CD4-positive, alpha-beta T cell treated with Interferon gamma for 1 hour (primary cell): ENCODE measurements around the gene EEPD1.
"Not testable (repeated sequence)": the region's sequence is repeated elsewhere in the genome, so short reads cannot be mapped to it uniquely, and the experiment has no call there.

Experiments used
- DNase-seq: peaks from one replicate; pipeline ENCODE4 v3.0.0-alpha.2; 2020

Gene EEPD1

GRCh38 chr7:36129048-36129534 is 24.0 kb upstream of the EEPD1 start:
- no peak for DNase-seq

GRCh38 chr7:36130236-36130945 is 22.7 kb upstream of the EEPD1 start:
- no peak for DNase-seq

DNA sequence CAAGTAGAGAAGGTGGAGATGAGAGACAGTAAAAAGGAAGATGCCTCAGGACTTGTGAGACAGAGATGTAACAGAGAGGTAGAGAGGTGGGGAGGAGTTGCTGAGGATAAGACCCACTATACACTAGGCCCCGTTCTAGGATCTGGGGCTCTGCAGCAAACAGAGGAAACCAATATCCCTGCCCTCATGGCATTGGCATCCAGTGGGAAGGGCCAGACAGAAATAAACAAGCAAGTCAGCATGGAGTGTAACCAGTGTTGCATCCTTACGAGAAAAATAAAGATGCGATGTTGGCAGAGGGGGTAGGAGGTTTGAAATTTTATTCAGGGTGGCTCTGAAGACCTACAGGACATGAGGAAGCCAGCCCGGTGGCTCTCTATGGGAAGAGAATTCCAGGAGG is 22.0 kb upstream of the EEPD1 start:
- no peak for DNase-seq

DNA sequence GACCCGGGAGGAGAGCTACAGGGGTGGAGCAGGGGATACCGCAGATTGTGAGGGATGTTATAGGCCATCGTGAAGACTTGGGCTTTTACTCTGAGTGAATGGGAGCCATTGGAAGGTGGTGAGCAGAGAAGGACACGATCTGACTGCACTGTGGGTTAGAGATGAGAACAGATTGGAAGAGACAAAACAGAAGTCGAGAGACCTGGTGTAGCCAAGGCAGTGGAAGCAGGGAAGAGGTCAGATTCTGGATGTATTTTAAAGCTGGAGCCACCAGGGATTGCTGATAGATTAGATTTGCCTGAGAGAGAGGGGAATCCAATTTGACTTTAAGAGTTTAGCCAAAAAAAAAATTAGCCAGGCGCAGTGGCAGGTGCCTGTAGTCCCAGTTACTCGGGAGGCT is 21.6 kb upstream of the EEPD1 start:
- no peak for DNase-seq

DNA sequence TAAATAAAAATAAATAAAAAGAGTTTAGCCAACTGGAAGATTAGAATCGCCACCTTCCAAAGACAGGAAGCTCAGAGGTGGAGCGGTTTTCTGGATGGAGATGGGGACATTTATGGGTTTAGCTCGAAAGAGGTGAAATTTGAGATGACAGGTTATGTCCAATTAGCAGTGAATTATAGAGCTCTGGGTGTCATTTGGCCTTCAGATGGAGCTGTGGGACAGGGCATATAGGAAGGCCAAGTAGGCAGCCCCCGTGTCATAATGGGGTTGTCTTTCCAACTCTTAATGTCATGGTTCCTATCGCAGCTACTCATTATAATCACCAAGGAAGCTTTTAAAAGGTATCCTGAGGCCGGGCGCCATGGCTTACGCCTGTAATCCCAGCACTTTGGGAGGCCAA is 21.0 kb upstream of the EEPD1 start:
- DNase-seq, result no peak

DNA sequence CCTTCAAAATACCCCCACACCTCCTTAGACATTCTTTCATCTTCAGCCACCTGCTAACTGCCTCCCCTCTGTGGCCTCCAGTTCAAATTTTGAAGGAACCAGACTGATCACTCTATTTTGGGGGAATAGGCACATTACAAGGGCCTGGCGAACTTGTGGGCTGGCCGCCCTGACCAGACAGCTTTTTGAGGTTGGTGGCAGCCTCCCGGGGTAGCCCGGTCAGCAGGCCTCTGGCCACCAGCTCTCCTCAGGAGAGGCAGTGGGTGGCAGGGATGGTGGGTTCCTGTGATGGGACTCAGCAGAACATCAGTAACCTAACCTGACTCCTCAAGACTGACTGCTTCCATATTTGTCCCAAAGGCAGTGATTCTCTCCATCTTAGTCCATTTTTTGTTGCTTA is 17.4 kb upstream of the EEPD1 start:
- no peak for DNase-seq

- no peak for DNase-seq
Observed at GRCh38 chr7:36137258-36137657, 15.8 kb upstream of the EEPD1 start.

- no peak for DNase-seq
Observed at GRCh38 chr7:36137754-36138153, 15.3 kb upstream of the EEPD1 start.

DNA sequence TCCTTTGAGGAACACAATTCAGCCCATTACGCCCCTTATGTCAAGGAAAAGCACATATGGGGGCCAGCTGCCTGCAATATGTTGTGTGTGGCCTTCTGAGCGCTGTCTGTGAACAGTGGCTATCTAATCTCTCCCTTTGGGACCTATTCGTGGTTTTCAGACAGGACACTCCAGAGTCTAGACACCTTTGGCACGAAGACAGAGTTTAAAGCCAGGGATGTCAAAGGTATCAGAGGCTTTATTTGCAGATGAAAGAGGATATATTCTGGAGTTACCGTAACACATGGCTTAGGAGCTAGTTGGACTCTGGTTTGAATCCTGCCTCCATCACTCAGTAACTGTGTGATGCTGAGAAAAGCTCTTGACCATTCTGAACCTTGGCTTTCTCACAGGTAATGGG is 14.8 kb upstream of the EEPD1 start:
- no peak for DNase-seq

- DNase-seq, result no peak
Observed at GRCh38 chr7:36141351-36141750, 11.7 kb upstream of the EEPD1 start.

- DNase-seq, result no peak
Observed at GRCh38 chr7:36141850-36142249, 11.2 kb upstream of the EEPD1 start.

- no peak for DNase-seq
Observed at GRCh38 chr7:36144189-36144588, 8.9 kb upstream of the EEPD1 start.

GRCh38 chr7:36145686-36146085 is 7.4 kb upstream of the EEPD1 start:
- DNase-seq, result no peak

- DNase-seq, result no peak
Observed at GRCh38 chr7:36147361-36147760, 5.7 kb upstream of the EEPD1 start.

- no peak for DNase-seq
Observed at GRCh38 chr7:36148422-36149065, 4.5 kb upstream of the EEPD1 start.

DNA sequence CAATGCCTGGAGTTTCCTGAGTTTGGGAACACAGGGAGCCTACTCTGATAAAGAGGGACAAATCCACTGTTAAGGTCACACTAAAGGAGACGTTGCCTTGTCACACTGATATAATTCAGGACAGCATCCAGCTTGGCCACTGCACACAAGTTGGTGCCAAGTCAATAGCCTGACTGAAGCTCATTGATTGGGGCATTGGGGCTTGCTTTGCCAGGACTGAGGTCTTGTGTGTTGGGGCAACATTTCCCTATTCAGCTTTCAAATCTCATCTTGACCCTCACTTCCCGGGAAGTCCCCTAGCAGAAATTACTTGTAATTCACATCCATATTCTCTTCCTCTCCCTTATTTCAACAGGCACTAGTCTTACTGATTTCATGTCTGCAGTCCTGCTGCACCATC is 3.8 kb upstream of the EEPD1 start:
- not testable (repeated sequence) for DNase-seq

DNA sequence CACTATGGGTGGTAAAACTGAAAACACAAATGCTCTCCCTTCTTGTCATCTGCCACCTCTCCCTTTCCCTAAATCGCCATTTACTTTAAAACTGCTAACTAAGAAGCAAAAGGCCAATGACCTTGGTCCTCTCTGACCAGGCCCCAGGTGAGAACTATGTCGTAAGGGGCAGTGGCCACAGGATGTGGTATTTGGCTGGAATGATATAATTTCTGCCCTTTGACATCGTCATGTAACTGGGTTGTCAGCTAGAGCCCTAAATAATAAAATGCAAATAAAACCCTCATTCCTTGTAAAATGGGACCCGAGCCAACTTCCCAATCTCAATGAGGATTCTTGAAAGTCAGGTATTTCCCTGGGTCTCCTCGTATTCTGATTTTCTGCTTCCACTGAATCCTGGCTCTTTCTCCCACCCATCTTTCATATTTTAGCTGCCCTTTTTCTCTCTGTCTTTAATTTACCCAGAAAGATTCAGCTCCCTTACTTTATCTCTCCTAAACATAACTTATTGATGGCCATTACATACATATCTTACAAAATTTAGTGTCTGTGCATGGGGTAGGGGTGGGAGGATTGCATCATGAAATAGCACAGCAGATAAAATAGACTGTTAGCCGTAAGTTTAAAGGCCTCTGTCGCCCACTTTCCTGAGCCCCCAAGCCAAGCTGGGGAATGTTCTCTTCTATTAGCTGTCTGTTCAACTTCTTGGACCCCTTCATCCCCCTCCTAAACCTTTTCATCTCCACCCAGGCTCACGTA is 3.2 kb upstream of the EEPD1 start:
- no peak for DNase-seq

GRCh38 chr7:36151921-36152755 is 916 bp upstream of the EEPD1 start:
- no peak for DNase-seq

DNA sequence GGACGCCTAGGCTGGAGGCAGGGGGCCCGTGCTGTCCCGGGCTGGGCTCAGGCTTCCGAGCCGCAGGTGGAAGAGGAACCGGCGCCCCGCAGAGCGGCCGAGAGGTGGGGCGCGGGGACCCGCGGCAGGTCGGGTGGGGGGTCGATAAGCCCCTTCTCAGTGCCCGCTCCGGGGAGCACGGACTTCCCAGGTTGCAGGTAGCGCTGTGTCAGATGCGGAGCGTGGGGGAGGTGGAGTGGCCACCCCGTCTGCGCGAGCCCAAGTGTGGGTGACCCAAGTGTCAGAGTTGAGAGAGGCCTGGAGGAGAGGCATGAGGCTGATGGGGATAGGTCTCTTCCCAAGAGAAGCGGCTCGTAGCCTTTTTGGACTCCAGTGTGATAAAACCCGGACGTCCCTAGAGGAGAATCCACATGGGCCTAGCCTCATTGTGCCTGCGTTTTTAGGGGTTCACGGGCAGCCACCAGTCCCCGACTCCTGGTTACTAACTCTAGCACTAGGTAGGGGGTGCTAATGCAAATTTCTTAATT is 580 bp downstream of the EEPD1 start:
- DNase-seq, result peak; percentile 10

- DNase-seq, result no peak
Observed at GRCh38 chr7:36154255-36155212, 1.5 kb downstream of the EEPD1 start.

DNA sequence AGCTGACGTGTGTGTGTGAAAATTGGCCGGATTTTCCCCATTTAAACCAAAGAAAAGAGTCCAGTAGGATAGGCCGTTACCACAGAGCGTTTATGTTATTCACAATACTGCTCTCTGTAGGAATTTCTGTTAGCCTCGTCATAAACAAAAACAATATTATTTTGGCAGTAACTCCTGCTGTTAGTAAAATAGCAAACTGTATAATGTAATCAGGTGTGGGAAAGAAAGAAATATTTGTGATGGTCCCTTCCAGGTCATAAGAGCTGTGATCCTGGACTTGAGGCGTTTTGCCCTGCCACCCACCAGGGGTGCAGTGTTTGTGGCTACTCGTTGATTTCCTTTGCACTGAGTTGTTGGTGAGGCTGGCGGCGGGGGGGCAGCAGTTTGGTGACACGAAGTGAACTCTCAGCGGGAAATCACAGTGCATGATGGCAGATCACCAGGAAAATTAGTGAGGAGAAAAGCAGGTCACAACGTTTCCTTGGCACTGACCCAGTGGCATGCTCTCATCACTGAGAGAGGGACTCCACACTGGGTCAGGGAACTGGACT is 2.8 kb downstream of the EEPD1 start:
- DNase-seq, result no peak
